PC-9 (cell line): ENCODE measurements around the gene SLC30A1. TPM values are rescaled to one million over a fixed set of nuclear protein-coding genes. Genes with fewer than 3 reads are reported as not detected.

ENCODE experiments used
- BruUV-seq: library from RNA; stranded (reverse); fragments of 400-500 nt; replicated peaks from 2 replicates; lab custom pipeline; 2021; lab: Mats Ljungman, UMichigan
- CTCF ChIA-PET: fragments of 300-600 bp; sonication (Branson Sonifier 250); formaldehyde crosslinking; loops from one replicate; lab custom pipeline; 2022; ENCODE audit warnings: antibody characterized with exemption; lab: Charles Lee
- POLR2A ChIA-PET: fragments of 300-600 bp; sonication (Branson Sonifier 250); formaldehyde crosslinking; loops from one replicate; lab custom pipeline; 2022; ENCODE audit warnings: antibody characterized with exemption; ENCODE audit not compliant: unreplicated experiment; lab: Charles Lee
- DNase-seq, 2 experiments: peaks; one replicate each; pipeline versions ENCODE4 v3.0.0 to v3.0.0-alpha.2; 2015 to 2022; ENCODE audit warnings: mixed read lengths in 1 of 2
- H2AFZ ChIP-seq: fragments of 200-600 bp; sonication (generic); 2 replicates; pipeline ENCODE4 v1.8.1; 2017; ENCODE audit warnings: antibody characterized with exemption
- H3F3A ChIP-seq: fragments of 200-600 bp; sonication (generic); 2 replicates; pipeline ENCODE4 v1.8.1; 2017; ENCODE audit warnings: antibody characterized with exemption, mild to moderate bottlenecking, low read depth; ENCODE audit not compliant: insufficient read depth
- H3K27ac ChIP-seq: fragments of 200-600 bp; sonication (generic); 2 replicates; pipeline ENCODE4 v1.6.1; 2016; ENCODE audit warnings: mixed run types
- H3K27me3 ChIP-seq: fragments of 200-600 bp; sonication (generic); 2 replicates; pipeline ENCODE4 v1.6.1; 2016; ENCODE audit warnings: low read depth, mixed run types; ENCODE audit not compliant: insufficient read depth
- H3K36me3 ChIP-seq: fragments of 200-600 bp; sonication (generic); 2 replicates; pipeline ENCODE4 v1.6.1; 2016; ENCODE audit warnings: low read depth, mixed run types
- H3K4me1 ChIP-seq: fragments of 200-600 bp; sonication (generic); replicated peaks from 2 replicates; pipeline ENCODE4 v1.6.1; 2016; ENCODE audit warnings: mixed run types; ENCODE audit not compliant: insufficient read depth
- H3K4me2 ChIP-seq: fragments of 200-600 bp; sonication (generic); 2 replicates; pipeline ENCODE4 v1.6.1; 2017; ENCODE audit warnings: mixed run types
- H3K4me3 ChIP-seq: fragments of 200-600 bp; sonication (generic); 2 replicates; pipeline ENCODE4 v1.6.1; 2016; ENCODE audit warnings: mixed run types
- H3K79me2 ChIP-seq: fragments of 200-600 bp; sonication (generic); 2 replicates; pipeline ENCODE4 v1.6.1; 2017; ENCODE audit warnings: low read depth, mixed run types
- H3K9me2 ChIP-seq: fragments of 200-600 bp; sonication (generic); 2 replicates; pipeline ENCODE4 v1.8.1; 2017; ENCODE audit warnings: mild to moderate bottlenecking; ENCODE audit not compliant: insufficient read depth
- H3K9me3 ChIP-seq: fragments of 200-600 bp; sonication (generic); 2 replicates; pipeline ENCODE4 v1.8.1; 2016; ENCODE audit warnings: low read depth; ENCODE audit not compliant: insufficient read depth
- H4K20me1 ChIP-seq: fragments of 200-600 bp; sonication (generic); 2 replicates; pipeline ENCODE4 v1.8.1; 2017; ENCODE audit not compliant: insufficient read depth
- CTCF ChIP-seq: fragments of 200-600 bp; sonication (generic); conservative IDR thresholded peaks from 2 replicates; pipeline ENCODE4 v1.6.1; 2017; ENCODE audit warnings: mixed run types, antibody characterized with exemption, mild to moderate bottlenecking, moderate library complexity
- EZH2 ChIP-seq: fragments of 200-600 bp; sonication (generic); IDR thresholded peaks from 2 replicates; pipeline ENCODE4 v1.8.0; 2017; ENCODE audit warnings: antibody characterized with exemption, low read depth
- intact Hi-C: fragments of 100-400 bp; cut with micrococcal nuclease; formaldehyde crosslinking; loops from one replicate; pipeline ENCODE4 v1.10.0; 2022; ENCODE audit not compliant: unreplicated experiment
- total RNA-seq: library from RNA; stranded (reverse); gene quantifications from 2 replicates; pipeline ENCODE4 v1.2.3, GENCODE V29; 2021

The SLC30A1 gene
- total RNA-seq, 1 experiment from 2014 or later: 27.6 TPM

- Histone ChIP-seq H3K4me1 (peaks cover 47% of the 10 kb centered on the region), H3K4me2 (peak overlapping the region; percentile 85), H4K20me1 (no peaks in the 10 kb centered on the region), H3K79me2 (peaks cover 37% of the 10 kb centered on the region), H3K9me3 (no peaks in the 10 kb centered on the region), H3K4me3 (peak overlapping the region; percentile 62), H3K9me2 (no peaks in the 10 kb centered on the region), H3K27ac (peak overlapping the region; percentile 84), H3K27me3 (no peaks in the 10 kb centered on the region), H3K36me3 (0 out of 2 replicates have a peak, but pooled peaks cover 5% of the 10 kb centered on the region), H2AFZ (peak overlapping the region; percentile 76), H3F3A (peaks cover 36% of the 10 kb centered on the region)
- intact Hi-C loops: no loop called here
- ChIA-PET POLR2A (interaction anchor here (0.9 to 1.0 kb wide), 2 partner anchors 32 to 36 kb away, joined by 8 to 10 read pairs; no protein-coding TSS in a partner anchor), CTCF (interaction anchor here (0.6 to 1.0 kb wide), 5 partner anchors 18 to 92 kb away, joined by 3 to 9 read pairs (median 4); no protein-coding TSS in a partner anchor)
- TF ChIP-seq EZH2 (no peak), CTCF (no peak)
- no TSS peak for BruUV-seq
- peak in 1 of 2 experiments; percentile 81 for DNase-seq
Observed at GRCh38 chr1:211606914-211607753, 28.2 kb upstream of the SLC30A1 start.

- peak overlapping the region; percentile 84 for H3K27ac ChIP-seq
- intact Hi-C loops: no loop called here
- POLR2A ChIA-PET: interaction anchor here (0.9 to 1.0 kb wide), 2 partner anchors 32 to 37 kb away, joined by 8 to 10 read pairs; no protein-coding TSS in a partner anchor
Observed at GRCh38 chr1:211606332-211606913, 27.5 kb upstream of the SLC30A1 start.

More at GRCh38 chr1:211606332-211606913, 27.5 kb upstream of the SLC30A1 start:
- peak overlapping the region; percentile 62 for H3K4me3 ChIP-seq
- CTCF ChIA-PET: interaction anchor here (0.7 to 1.0 kb wide), 3 partner anchors 19 to 91 kb away, joined by 3 to 4 read pairs (median 4); no protein-coding TSS in a partner anchor
- H4K20me1 ChIP-seq: no peaks in the 10 kb centered on the region
- H3K79me2 ChIP-seq: peaks cover 42% of the 10 kb centered on the region
- H3K4me1 ChIP-seq: peaks cover 48% of the 10 kb centered on the region
- H3K9me3 ChIP-seq: no peaks in the 10 kb centered on the region
- no peaks in the 10 kb centered on the region for H3K9me2 ChIP-seq
- H3K27me3 ChIP-seq: no peaks in the 10 kb centered on the region
- peaks cover 36% of the 10 kb centered on the region for H3F3A ChIP-seq
- 0 out of 2 replicates have a peak, but pooled peaks cover 5% of the 10 kb centered on the region for H3K36me3 ChIP-seq
- H3K4me2 ChIP-seq: peak overlapping the region; percentile 85
- no TSS peak for BruUV-seq
- peak overlapping the region; percentile 76 for H2AFZ ChIP-seq
- DNase-seq: peak; percentile 26 to 64
- TF ChIP-seq CTCF: no peak
- no peak for TF ChIP-seq EZH2
